ENCODE results near the gene CCDC197. TPM values are rescaled to one million over a fixed set of nuclear protein-coding genes. Genes with fewer than 3 reads are reported as not detected.

The CCDC197 gene
- not detected in 2 replicates for total RNA-seq

GRCh38 chr14:93997082-93997481 lies at the start of gene CCDC197:
Gene CCDC197, plus strand, starts transcription at chr14:93997301. Its CDS starts 831 bp downstream, at chr14:93998132.
- DNase-seq (ENCODE audit: low read depth), result no peak

- no peak for DNase-seq (ENCODE audit: low read depth)
These were observed 47.5 kb upstream of the CCDC197 start for GRCh38 chr14:93949511-93950075.

GRCh38 chr14:93950948-93951634 lies 46.0 kb upstream of the CCDC197 start:
- DNase-seq (ENCODE audit: low read depth), result no peak

- DNase-seq (ENCODE audit: low read depth), result peak; percentile 44
These were observed 45.2 kb upstream of the CCDC197 start for GRCh38 chr14:93951635-93952540.

GRCh38 chr14:93952829-93953228 lies 44.3 kb upstream of the CCDC197 start:
- peak; percentile 31 for DNase-seq (ENCODE audit: low read depth)

GRCh38 chr14:93953263-93953662 lies 43.8 kb upstream of the CCDC197 start:
- DNase-seq (ENCODE audit: low read depth), result no peak

GRCh38 chr14:93953739-93954515 lies 43.2 kb upstream of the CCDC197 start:
- DNase-seq (ENCODE audit: low read depth), result no peak

- DNase-seq (ENCODE audit: low read depth), result no peak
These were observed 42.6 kb upstream of the CCDC197 start for GRCh38 chr14:93954516-93954830.

GRCh38 chr14:93954900-93955849 lies 41.9 kb upstream of the CCDC197 start:
- DNase-seq (ENCODE audit: low read depth), result no peak

GRCh38 chr14:93955850-93956481 lies 41.1 kb upstream of the CCDC197 start:
- no peak for DNase-seq (ENCODE audit: low read depth)

GRCh38 chr14:93956514-93957332 lies 40.4 kb upstream of the CCDC197 start:
- no peak for DNase-seq (ENCODE audit: low read depth)

- no peak for DNase-seq (ENCODE audit: low read depth)
These were observed 39.8 kb upstream of the CCDC197 start for GRCh38 chr14:93957333-93957710.

- DNase-seq (ENCODE audit: low read depth), result no peak
These were observed 39.1 kb upstream of the CCDC197 start for GRCh38 chr14:93957751-93958566.

- no peak for DNase-seq (ENCODE audit: low read depth)
These were observed 38.4 kb upstream of the CCDC197 start for GRCh38 chr14:93958567-93959238.

- peak; percentile 96 for DNase-seq (ENCODE audit: low read depth)
These were observed 37.6 kb upstream of the CCDC197 start for GRCh38 chr14:93959239-93960107.

- peak; percentile 36 for DNase-seq (ENCODE audit: low read depth)
These were observed 37.0 kb upstream of the CCDC197 start for GRCh38 chr14:93960108-93960475.

All from renal cortical epithelial cell (primary cell).